ENCODE data around the gene MYO10. TPM values are rescaled to one million over a fixed set of nuclear protein-coding genes. Genes with fewer than 3 reads are reported as not detected.
"Not testable (repeated sequence)": the region's sequence is repeated elsewhere in the genome, so short reads cannot be mapped to it uniquely, and the experiment has no call there.

Gene MYO10
- total RNA-seq, 2 experiments from 2014 or later = not detected

DNA sequence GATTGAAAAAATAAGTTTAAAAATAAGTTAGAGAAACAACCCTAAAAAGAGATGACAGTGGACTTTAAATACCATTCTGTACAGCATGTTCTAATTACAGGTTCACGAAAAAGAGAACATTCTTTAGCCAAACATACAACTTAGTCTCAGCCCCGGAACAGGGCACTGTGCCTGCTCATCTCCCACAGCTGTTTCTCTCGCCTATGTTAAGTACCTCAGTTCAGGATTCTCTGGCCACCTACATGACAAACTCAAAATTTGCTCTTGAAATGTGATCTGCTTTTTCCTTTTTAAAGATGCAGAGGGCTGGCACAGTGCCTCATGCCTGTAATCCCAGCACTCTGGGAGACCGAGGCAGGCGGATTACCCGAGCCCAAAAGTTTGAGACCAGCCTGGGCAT is 52.3 kb downstream of the MYO10 start:
- Mint-ChIP-seq H3K36me3 (no peaks in the 10 kb centered on the region), H3K4me3 (no peak overlapping the region), H3K27me3 (peaks cover 6% of the 10 kb centered on the region), H3K27ac (no peak overlapping the region), H3K9me3 (no peaks in the 10 kb centered on the region), H3K4me1 (no peaks in the 10 kb centered on the region)
- POLR2A ChIA-PET = no interaction called here
- no peak for DNase-seq
- ATAC-seq (ENCODE audit: low read depth) = no peak

GRCh38 chr5:16883176-16883575 is 52.9 kb downstream of the MYO10 start:
- peaks cover 6% of the 10 kb centered on the region for H3K27me3 Mint-ChIP-seq
- H3K9me3 Mint-ChIP-seq = no peaks in the 10 kb centered on the region
- no peaks in the 10 kb centered on the region for H3K36me3 Mint-ChIP-seq
- no peak overlapping the region for H3K27ac Mint-ChIP-seq
- H3K4me3 Mint-ChIP-seq = no peak overlapping the region
- POLR2A ChIA-PET = no interaction called here
- H3K4me1 Mint-ChIP-seq = no peaks in the 10 kb centered on the region
- ATAC-seq (ENCODE audit: low read depth) = no peak
- DNase-seq = no peak

- POLR2A ChIA-PET = no interaction called here
- no peak for DNase-seq
- Mint-ChIP-seq H3K36me3 (no peaks in the 10 kb centered on the region), H3K9me3 (no peaks in the 10 kb centered on the region), H3K4me3 (no peak overlapping the region), H3K4me1 (no peaks in the 10 kb centered on the region), H3K27ac (no peak overlapping the region), H3K27me3 (peaks cover 6% of the 10 kb centered on the region)
- ATAC-seq (ENCODE audit: low read depth) = no peak
Measured at GRCh38 chr5:16881251-16881650, 54.8 kb downstream of the MYO10 start.

- H3K27ac Mint-ChIP-seq = no peak overlapping the region
- no peaks in the 10 kb centered on the region for H3K9me3 Mint-ChIP-seq
- POLR2A ChIA-PET = no interaction called here
- DNase-seq = no peak
- peaks cover 6% of the 10 kb centered on the region for H3K27me3 Mint-ChIP-seq
- ATAC-seq (ENCODE audit: low read depth) = no peak
- no peaks in the 10 kb centered on the region for H3K36me3 Mint-ChIP-seq
- H3K4me1 Mint-ChIP-seq = no peaks in the 10 kb centered on the region
- no peak overlapping the region for H3K4me3 Mint-ChIP-seq
Measured at GRCh38 chr5:16880547-16880946, 55.5 kb downstream of the MYO10 start.

DNA sequence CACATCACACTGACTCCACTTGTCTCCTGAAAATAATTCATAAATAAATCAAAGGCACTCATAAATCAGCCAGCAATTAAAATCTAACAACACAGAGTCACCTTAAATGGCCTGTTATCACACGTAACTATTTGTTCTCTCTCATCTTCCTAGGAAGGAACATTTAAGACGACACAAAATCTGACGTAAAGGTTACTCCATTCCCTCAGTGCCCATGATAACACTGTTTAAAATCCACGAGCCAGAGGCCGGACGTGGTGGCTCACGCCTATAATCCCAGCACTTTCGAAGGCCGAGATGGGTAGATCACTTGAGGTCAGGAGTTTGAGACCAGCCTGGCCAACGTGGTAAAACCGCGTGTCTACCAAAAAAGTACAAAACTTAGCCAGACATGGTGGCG is 56.4 kb downstream of the MYO10 start:
- no peak overlapping the region for H3K27ac Mint-ChIP-seq
- no peaks in the 10 kb centered on the region for H3K36me3 Mint-ChIP-seq
- DNase-seq = no peak
- no peak overlapping the region for H3K4me3 Mint-ChIP-seq
- H3K4me1 Mint-ChIP-seq = no peaks in the 10 kb centered on the region
- no peaks in the 10 kb centered on the region for H3K9me3 Mint-ChIP-seq
- peaks cover 6% of the 10 kb centered on the region for H3K27me3 Mint-ChIP-seq
- no peak for ATAC-seq (ENCODE audit: low read depth)
- POLR2A ChIA-PET = no interaction called here

GRCh38 chr5:16879191-16879590 is 56.9 kb downstream of the MYO10 start:
- no peak overlapping the region for H3K27ac Mint-ChIP-seq
- ATAC-seq (ENCODE audit: low read depth) (no peak), DNase-seq (no peak)
- H3K4me1 Mint-ChIP-seq = no peaks in the 10 kb centered on the region
- peaks cover 3% of the 10 kb centered on the region for H3K27me3 Mint-ChIP-seq
- no peaks in the 10 kb centered on the region for H3K36me3 Mint-ChIP-seq
- POLR2A ChIA-PET = no interaction called here
- no peaks in the 10 kb centered on the region for H3K9me3 Mint-ChIP-seq
- H3K4me3 Mint-ChIP-seq = no peak overlapping the region

GRCh38 chr5:16877267-16877935 is 58.7 kb downstream of the MYO10 start:
- Mint-ChIP-seq H3K27ac (no peak overlapping the region), H3K4me1 (no peaks in the 10 kb centered on the region), H3K9me3 (peaks cover 1% of the 10 kb centered on the region), H3K4me3 (no peak overlapping the region), H3K36me3 (no peaks in the 10 kb centered on the region), H3K27me3 (peaks cover 3% of the 10 kb centered on the region)
- ATAC-seq (ENCODE audit: low read depth) (no peak), DNase-seq (no peak)
- POLR2A ChIA-PET = no interaction called here

- H3K27me3 Mint-ChIP-seq; H3K4me3 Mint-ChIP-seq; POLR2A ChIA-PET; H3K4me1 Mint-ChIP-seq; DNase-seq; H3K36me3 Mint-ChIP-seq; ATAC-seq (ENCODE audit: low read depth); H3K9me3 Mint-ChIP-seq; H3K27ac Mint-ChIP-seq: not testable (repeated sequence)
Measured at GRCh38 chr5:16874424-16874823, 61.7 kb downstream of the MYO10 start.

- H3K27ac Mint-ChIP-seq = no peak overlapping the region
- POLR2A ChIA-PET = no interaction called here
- H3K27me3 Mint-ChIP-seq = no peaks in the 10 kb centered on the region
- no peak for ATAC-seq (ENCODE audit: low read depth)
- no peaks in the 10 kb centered on the region for H3K4me1 Mint-ChIP-seq
- no peak for DNase-seq
- peaks cover 2% of the 10 kb centered on the region for H3K9me3 Mint-ChIP-seq
- H3K36me3 Mint-ChIP-seq = no peaks in the 10 kb centered on the region
- no peak overlapping the region for H3K4me3 Mint-ChIP-seq
Measured at GRCh38 chr5:16871746-16872339, 64.2 kb downstream of the MYO10 start.

- no peaks in the 10 kb centered on the region for H3K36me3 Mint-ChIP-seq
- no peaks in the 10 kb centered on the region for H3K27me3 Mint-ChIP-seq
- H3K4me1 Mint-ChIP-seq = no peaks in the 10 kb centered on the region
- peaks cover 2% of the 10 kb centered on the region for H3K9me3 Mint-ChIP-seq
- POLR2A ChIA-PET = no interaction called here
- DNase-seq (no peak), ATAC-seq (ENCODE audit: low read depth) (no peak)
- H3K27ac Mint-ChIP-seq = no peak overlapping the region
- no peak overlapping the region for H3K4me3 Mint-ChIP-seq
Measured at GRCh38 chr5:16870878-16871277, 65.2 kb downstream of the MYO10 start.

DNA sequence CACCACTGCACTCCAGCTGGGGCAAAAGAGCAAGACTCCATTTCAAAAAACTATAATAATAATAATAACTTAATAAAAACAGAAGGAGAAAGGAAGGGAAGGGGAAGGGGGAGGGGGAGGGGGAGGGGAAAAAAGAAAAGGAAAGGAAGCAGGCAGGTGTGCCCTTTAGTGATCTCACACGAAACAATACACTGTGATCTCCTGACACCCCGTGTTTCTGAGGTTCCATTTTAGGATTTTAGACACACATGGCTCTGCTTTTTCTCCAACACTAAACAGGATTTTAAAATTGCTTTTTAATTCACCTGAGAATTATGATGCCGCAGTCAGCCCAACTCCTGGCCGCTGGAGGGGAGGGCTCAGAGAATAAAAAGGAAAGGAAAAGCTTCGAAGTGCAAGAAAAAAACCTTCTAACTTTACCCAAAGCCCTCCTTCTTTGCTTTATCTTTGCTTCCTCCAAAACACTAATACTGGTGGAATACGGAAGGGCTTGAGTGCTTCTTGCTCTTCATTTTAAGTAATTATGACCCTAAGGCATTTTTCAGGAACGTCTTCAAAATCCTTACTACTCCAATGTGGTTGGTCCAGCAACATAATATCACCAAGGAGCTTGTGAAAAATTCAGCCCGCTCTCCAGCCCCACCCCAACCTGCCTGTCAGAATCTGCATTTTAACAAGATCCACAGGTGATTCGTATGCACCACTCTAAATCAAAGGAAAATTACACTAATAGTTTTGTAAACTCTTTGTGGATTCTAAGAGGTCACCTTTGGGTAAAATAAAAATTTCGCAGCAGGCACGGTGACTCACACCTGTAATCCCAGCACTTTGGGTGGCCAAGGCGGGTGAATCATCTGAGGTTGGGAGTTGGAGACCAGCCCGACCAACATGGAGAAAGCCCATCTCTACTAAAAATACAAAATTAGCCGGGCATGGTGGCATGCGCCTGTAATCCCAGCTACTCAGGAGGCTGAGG is 66.0 kb downstream of the MYO10 start:
- no peaks in the 10 kb centered on the region for H3K27me3 Mint-ChIP-seq
- POLR2A ChIA-PET = no interaction called here
- peaks cover 2% of the 10 kb centered on the region for H3K9me3 Mint-ChIP-seq
- no peaks in the 10 kb centered on the region for H3K4me1 Mint-ChIP-seq
- H3K36me3 Mint-ChIP-seq = no peaks in the 10 kb centered on the region
- ATAC-seq (ENCODE audit: low read depth) (no peak), DNase-seq (no peak)
- no peak overlapping the region for H3K4me3 Mint-ChIP-seq
- no peak overlapping the region for H3K27ac Mint-ChIP-seq

GRCh38 chr5:16867577-16867953 is 68.5 kb downstream of the MYO10 start:
- H3K27me3 Mint-ChIP-seq = no peaks in the 10 kb centered on the region
- POLR2A ChIA-PET = no interaction called here
- H3K9me3 Mint-ChIP-seq = peaks cover 2% of the 10 kb centered on the region
- no peak for ATAC-seq (ENCODE audit: low read depth)
- DNase-seq = no peak
- no peaks in the 10 kb centered on the region for H3K4me1 Mint-ChIP-seq
- H3K27ac Mint-ChIP-seq = no peak overlapping the region
- no peak overlapping the region for H3K4me3 Mint-ChIP-seq
- H3K36me3 Mint-ChIP-seq = no peaks in the 10 kb centered on the region

DNA sequence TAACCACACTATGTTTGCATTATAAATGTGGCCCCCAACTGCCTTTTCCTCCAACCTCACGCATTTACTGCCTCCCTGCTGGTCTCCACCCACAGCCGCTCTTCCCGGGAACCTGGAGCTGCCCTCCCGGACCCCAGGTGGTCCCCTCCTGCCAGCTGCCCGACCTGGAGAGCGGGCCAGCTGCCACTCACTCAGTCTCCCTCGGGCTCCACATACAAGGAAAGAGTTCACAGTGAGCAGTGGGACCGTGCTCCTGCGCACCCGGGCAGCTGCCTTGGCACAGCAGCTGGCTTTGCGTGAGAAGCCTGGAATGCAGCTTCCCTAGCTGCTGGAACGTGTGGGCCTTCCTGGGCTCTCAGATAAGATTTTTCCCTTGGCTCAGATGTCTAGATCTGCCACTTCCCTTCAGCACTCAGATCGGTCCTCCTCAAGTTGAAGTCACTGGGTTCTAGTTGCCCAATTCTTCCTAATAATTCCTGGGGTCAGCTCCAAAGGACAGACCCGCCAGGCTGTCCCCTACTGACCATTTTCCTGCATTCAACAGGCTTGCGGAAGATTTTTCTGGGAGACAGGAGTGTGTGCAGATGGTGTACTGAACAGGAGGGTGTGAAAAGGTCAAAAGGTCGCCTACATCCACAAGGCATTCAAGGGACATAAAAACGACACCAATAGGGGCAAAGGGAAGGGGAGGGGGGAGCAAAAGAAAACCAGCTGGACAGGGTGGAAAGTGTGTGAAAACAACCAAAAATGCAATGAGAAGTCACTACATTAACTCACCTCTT is 69.1 kb downstream of the MYO10 start:
- Mint-ChIP-seq H3K36me3 (no peaks in the 10 kb centered on the region), H3K4me3 (no peak overlapping the region), H3K27me3 (no peaks in the 10 kb centered on the region), H3K9me3 (no peaks in the 10 kb centered on the region), H3K27ac (no peak overlapping the region), H3K4me1 (no peaks in the 10 kb centered on the region)
- ATAC-seq (ENCODE audit: low read depth) = no peak
- no peak for DNase-seq
- POLR2A ChIA-PET = no interaction called here

All from activated naive CD8-positive, alpha-beta T cell treated with anti-CD3 and anti-CD28 coated beads, Interleukin-2, amount 10 ng/mL, durations not matched to agents 7 days and 5 days (primary cell).